Stimulated activated naive B cell treated with anti-CD40 and anti-IgM and Interleukin-4, amounts not matched to agents 10 μg/mL and 1 μg/mL and 100 μg/mL, for 72 hours (primary cell): ENCODE results near the gene CD28.
"Not testable (repeated sequence)": the region's sequence is repeated elsewhere in the genome, so short reads cannot be mapped to it uniquely, and the experiment has no call there.

Experiments used
- ATAC-seq, 2 donors: fragments of 150-1000 bp; cut with Tn5 transposase; replicated peaks; 2 replicates each; pipeline ENCODE4 v1.10.0; 2021; ENCODE audit warnings: moderate library complexity in 1 of 2
- DNase-seq: peaks from one replicate; pipeline ENCODE4 v3.0.0; 2021
- H3K27ac Mint-ChIP-seq: one replicate; pipeline ENCODE4 v1.8.0; 2022; ENCODE audit warnings: mild to moderate bottlenecking, mixed read lengths
- H3K27me3 Mint-ChIP-seq, 2 donors: one replicate each; pipeline ENCODE4 v1.8.0; 2022; ENCODE audit warnings: mixed read lengths in 2 of 2
- H3K36me3 Mint-ChIP-seq, 2 donors: one replicate each; pipeline ENCODE4 v1.8.0; 2022; ENCODE audit warnings: mixed read lengths in 2 of 2, mild to moderate bottlenecking in 1 of 2
- H3K4me1 Mint-ChIP-seq, 2 donors: one replicate each; pipeline ENCODE4 v1.8.0; 2022; ENCODE audit warnings: mixed read lengths in 2 of 2, mild to moderate bottlenecking in 1 of 2
- H3K4me3 Mint-ChIP-seq, 2 donors: one replicate each; pipeline ENCODE4 v1.8.0; 2022; ENCODE audit warnings: mild to moderate bottlenecking in 2 of 2, mixed read lengths in 2 of 2, moderate library complexity in 1 of 2
- H3K9me3 Mint-ChIP-seq, 2 donors: one replicate each; pipeline ENCODE4 v1.8.0; 2022; ENCODE audit warnings: mixed read lengths in 2 of 2, mild to moderate bottlenecking in 1 of 2

The CD28 gene

GRCh38 chr2:203692031-203692710 is 14.3 kb upstream of the CD28 start:
- Mint-ChIP-seq H3K9me3 (no peaks in the 10 kb centered on the region), H3K4me3 (no peak overlapping the region), H3K27me3 (peaks cover 60 to 66% of the 10 kb centered on the region in 2 donors), H3K27ac (no peak overlapping the region), H3K36me3 (no peaks in the 10 kb centered on the region), H3K4me1 (peaks cover 11 to 35% of the 10 kb centered on the region in 2 donors)
- DNase-seq = no peak
- ATAC-seq = no peak

GRCh38 chr2:203693242-203693879 is 13.1 kb upstream of the CD28 start:
- ATAC-seq (no peak), DNase-seq (no peak)
- H3K9me3 Mint-ChIP-seq = no peaks in the 10 kb centered on the region
- no peak overlapping the region for H3K27ac Mint-ChIP-seq
- H3K4me3 Mint-ChIP-seq = no peak overlapping the region
- H3K27me3 Mint-ChIP-seq = peaks cover 66 to 72% of the 10 kb centered on the region in 2 donors
- H3K4me1 Mint-ChIP-seq = peaks cover 9 to 27% of the 10 kb centered on the region in 2 donors
- H3K36me3 Mint-ChIP-seq = no peaks in the 10 kb centered on the region

DNA sequence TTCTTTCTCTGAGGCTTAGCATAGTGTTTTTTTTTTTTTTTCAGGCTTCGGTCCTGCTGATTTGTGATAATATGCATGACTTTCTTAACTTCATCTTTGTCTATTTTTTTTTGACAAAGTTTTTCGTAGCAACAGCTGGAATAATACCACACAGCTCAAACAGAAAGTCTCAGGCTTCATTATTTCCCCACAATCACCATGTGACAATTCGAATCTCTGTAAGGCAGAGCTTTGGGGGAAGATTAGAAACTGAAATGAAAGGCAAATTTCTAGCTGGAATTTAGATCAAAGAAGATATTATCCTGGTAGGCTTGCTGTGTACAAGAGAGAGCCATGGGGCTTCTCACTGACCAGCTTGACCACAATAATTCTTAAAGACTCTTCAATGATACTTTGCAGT is 12.2 kb upstream of the CD28 start:
- H3K9me3 Mint-ChIP-seq = no peaks in the 10 kb centered on the region
- ATAC-seq (no peak), DNase-seq (no peak)
- H3K27ac Mint-ChIP-seq = no peak overlapping the region
- no peaks in the 10 kb centered on the region for H3K36me3 Mint-ChIP-seq
- H3K4me1 Mint-ChIP-seq = peaks cover 6 to 19% of the 10 kb centered on the region in 2 donors
- H3K27me3 Mint-ChIP-seq = peaks cover 73 to 80% of the 10 kb centered on the region in 2 donors
- no peak overlapping the region for H3K4me3 Mint-ChIP-seq

DNA sequence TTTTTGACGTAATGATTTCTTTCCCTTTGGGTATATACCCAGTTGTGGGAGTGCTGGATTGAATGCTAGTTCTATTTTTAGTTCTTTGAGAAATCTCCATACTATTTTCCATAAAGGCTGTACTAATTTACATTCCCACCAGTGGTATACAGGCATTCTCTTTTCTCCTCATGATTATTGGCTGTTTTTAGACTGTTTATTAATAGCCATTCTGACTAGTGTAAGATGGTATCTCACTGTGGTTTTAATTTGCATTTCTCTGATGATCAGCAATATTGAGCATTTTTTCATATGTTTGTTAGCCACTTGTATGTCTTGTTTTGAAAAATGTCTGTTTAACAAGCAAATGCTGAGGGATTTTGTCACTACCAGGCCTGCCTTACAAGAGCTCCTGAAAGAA is 9.2 kb upstream of the CD28 start:
- ATAC-seq (no peak), DNase-seq (no peak)
- Mint-ChIP-seq H3K9me3 (peaks cover 0 to under 1% of the 10 kb centered on the region in 2 donors), H3K27me3 (peaks cover 65 to 72% of the 10 kb centered on the region in 2 donors), H3K4me1 (no peaks in the 10 kb centered on the region), H3K4me3 (no peak overlapping the region), H3K36me3 (no peaks in the 10 kb centered on the region), H3K27ac (no peak overlapping the region)

- H3K36me3 Mint-ChIP-seq, ATAC-seq, H3K27ac Mint-ChIP-seq, H3K4me3 Mint-ChIP-seq, H3K4me1 Mint-ChIP-seq, H3K9me3 Mint-ChIP-seq, DNase-seq: not testable (repeated sequence)
- H3K27me3 Mint-ChIP-seq = peaks cover 68 to 77% of the 10 kb centered on the region in 2 donors
Observed at GRCh38 chr2:203697763-203698162, 8.7 kb upstream of the CD28 start.

GRCh38 chr2:203698410-203698809 is 8.0 kb upstream of the CD28 start:
- not testable (repeated sequence) for H3K4me1 Mint-ChIP-seq, H3K9me3 Mint-ChIP-seq, H3K4me3 Mint-ChIP-seq, H3K27ac Mint-ChIP-seq, DNase-seq, ATAC-seq, H3K36me3 Mint-ChIP-seq
- peaks cover 70 to 78% of the 10 kb centered on the region in 2 donors for H3K27me3 Mint-ChIP-seq

GRCh38 chr2:203704430-203704829 is 2.0 kb upstream of the CD28 start:
- H3K27me3 Mint-ChIP-seq = peaks cover 37 to 38% of the 10 kb centered on the region in 2 donors
- H3K36me3 Mint-ChIP-seq = peaks cover 0 to 5% of the 10 kb centered on the region in 2 donors
- peaks cover 6 to 14% of the 10 kb centered on the region in 2 donors for H3K9me3 Mint-ChIP-seq
- no peak for DNase-seq
- no peak overlapping the region for H3K4me3 Mint-ChIP-seq
- H3K27ac Mint-ChIP-seq = no peak overlapping the region
- ATAC-seq = no peak
- H3K4me1 Mint-ChIP-seq = peaks cover 17 to 29% of the 10 kb centered on the region in 2 donors

DNA sequence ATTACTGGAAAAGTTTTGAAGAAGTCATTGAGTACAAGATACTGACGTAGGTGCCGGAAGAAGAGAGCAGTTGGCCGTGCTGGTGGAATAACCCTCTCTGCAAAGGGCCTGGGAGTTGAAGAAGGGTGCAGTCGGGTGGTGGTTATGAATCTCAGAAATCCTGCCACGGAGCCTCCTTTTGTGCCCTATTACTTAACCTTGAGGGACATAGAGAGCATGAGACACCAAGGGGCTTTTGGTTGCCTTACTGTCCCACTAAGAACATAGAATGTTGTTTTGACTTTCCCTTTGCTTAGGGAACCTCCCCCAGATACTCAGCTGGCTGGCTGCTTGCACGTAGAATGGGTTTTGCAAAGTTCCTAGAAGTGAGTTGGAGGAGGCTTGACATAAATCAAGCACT is 1.3 kb upstream of the CD28 start:
- Mint-ChIP-seq H3K27ac (no peak overlapping the region), H3K36me3 (peaks cover 0 to 5% of the 10 kb centered on the region in 2 donors), H3K27me3 (peaks cover 31% of the 10 kb centered on the region in 2 donors), H3K4me3 (no peak overlapping the region), H3K9me3 (peaks cover 6 to 14% of the 10 kb centered on the region in 2 donors), H3K4me1 (peaks cover 17 to 29% of the 10 kb centered on the region in 2 donors)
- no peak for DNase-seq
- ATAC-seq = peak in 1 of 2 donors; percentile 20

GRCh38 chr2:203707530-203707929 is 1.1 kb downstream of the CD28 start:
- Mint-ChIP-seq H3K4me3 (no peak overlapping the region), H3K36me3 (peaks cover 0 to 5% of the 10 kb centered on the region in 2 donors), H3K27me3 (peaks cover 23 to 27% of the 10 kb centered on the region in 2 donors), H3K4me1 (peaks cover 17 to 29% of the 10 kb centered on the region in 2 donors), H3K9me3 (peaks cover 6 to 11% of the 10 kb centered on the region in 2 donors), H3K27ac (no peak overlapping the region)
- ATAC-seq (no peak), DNase-seq (no peak)

GRCh38 chr2:203708846-203709396 is 2.5 kb downstream of the CD28 start:
- Mint-ChIP-seq H3K9me3 (peaks cover 5 to 6% of the 10 kb centered on the region in 2 donors), H3K4me1 (peaks cover 17 to 28% of the 10 kb centered on the region in 2 donors), H3K4me3 (no peak overlapping the region), H3K36me3 (peaks cover 0 to 5% of the 10 kb centered on the region in 2 donors), H3K27me3 (peaks cover 26 to 28% of the 10 kb centered on the region in 2 donors), H3K27ac (no peak overlapping the region)
- DNase-seq (no peak), ATAC-seq (no peak)

- H3K27me3 Mint-ChIP-seq = peaks cover 21 to 23% of the 10 kb centered on the region in 2 donors
- ATAC-seq (no peak), DNase-seq (no peak)
- H3K4me1 Mint-ChIP-seq = peaks cover 13 to 22% of the 10 kb centered on the region in 2 donors
- H3K36me3 Mint-ChIP-seq = peaks cover 0 to 5% of the 10 kb centered on the region in 2 donors
- no peak overlapping the region for H3K27ac Mint-ChIP-seq
- H3K4me3 Mint-ChIP-seq = no peak overlapping the region
- H3K9me3 Mint-ChIP-seq = peaks cover 5 to 6% of the 10 kb centered on the region in 2 donors
Observed at GRCh38 chr2:203709416-203710040, 3.1 kb downstream of the CD28 start.

GRCh38 chr2:203710226-203710625 is 3.8 kb downstream of the CD28 start:
- H3K36me3 Mint-ChIP-seq = peaks cover 0 to 5% of the 10 kb centered on the region in 2 donors
- ATAC-seq (no peak), DNase-seq (no peak)
- peaks cover 5 to 6% of the 10 kb centered on the region in 2 donors for H3K9me3 Mint-ChIP-seq
- peaks cover 10 to 16% of the 10 kb centered on the region in 2 donors for H3K4me1 Mint-ChIP-seq
- peaks cover 20 to 23% of the 10 kb centered on the region in 2 donors for H3K27me3 Mint-ChIP-seq
- no peak overlapping the region for H3K4me3 Mint-ChIP-seq
- H3K27ac Mint-ChIP-seq = no peak overlapping the region

DNA sequence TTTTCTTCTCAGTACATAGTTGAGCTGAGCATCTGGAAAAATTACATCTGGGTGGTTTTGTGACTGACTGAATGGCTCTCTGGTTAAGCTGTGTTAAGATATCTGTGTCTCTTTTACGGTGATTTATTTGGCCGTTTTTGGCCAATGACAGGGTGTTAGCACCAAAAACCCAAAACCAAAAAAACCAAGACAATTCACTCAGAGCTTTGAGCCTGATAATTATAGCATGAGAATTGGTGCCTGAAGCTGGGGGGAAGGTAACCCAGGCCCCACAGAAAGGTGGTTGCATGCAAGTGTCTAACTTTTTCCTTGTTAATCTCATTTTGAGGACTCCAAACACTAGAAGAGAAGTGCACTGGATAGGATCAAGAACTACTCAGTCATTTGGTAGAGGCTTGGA is 4.5 kb downstream of the CD28 start:
- Mint-ChIP-seq H3K27ac (no peak overlapping the region), H3K36me3 (peaks cover 0 to 4% of the 10 kb centered on the region in 2 donors), H3K27me3 (peaks cover 25 to 27% of the 10 kb centered on the region in 2 donors), H3K9me3 (peaks cover 3 to 4% of the 10 kb centered on the region in 2 donors), H3K4me3 (no peak overlapping the region), H3K4me1 (peaks cover 5 to 8% of the 10 kb centered on the region in 2 donors)
- no peak for ATAC-seq
- no peak for DNase-seq

DNA sequence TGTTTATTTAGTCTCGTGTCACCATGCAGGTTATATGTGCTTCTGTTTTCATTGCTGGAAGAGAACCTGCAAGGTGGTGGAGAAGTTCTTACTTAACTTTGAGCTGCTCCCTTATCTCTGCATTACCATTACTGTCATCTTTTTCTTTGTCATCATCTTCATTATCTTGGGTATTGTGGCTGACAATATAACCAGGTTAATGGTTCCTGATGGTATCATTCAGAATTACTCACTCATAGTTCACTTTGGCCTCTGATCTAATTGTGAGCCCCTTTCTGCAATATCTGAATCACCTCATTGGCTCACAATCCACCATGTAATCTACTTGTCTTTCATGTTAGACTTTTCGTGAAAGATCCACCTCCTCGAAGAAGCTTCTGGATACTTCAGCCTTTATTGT is 5.0 kb downstream of the CD28 start:
- peaks cover under 1 to 4% of the 10 kb centered on the region in 2 donors for H3K4me1 Mint-ChIP-seq
- H3K27me3 Mint-ChIP-seq = peaks cover 25 to 27% of the 10 kb centered on the region in 2 donors
- no peak for ATAC-seq

More for the DNA sequence above, 5.0 kb downstream of the CD28 start:
- H3K4me3 Mint-ChIP-seq = no peak overlapping the region
- no peak overlapping the region for H3K27ac Mint-ChIP-seq
- H3K36me3 Mint-ChIP-seq = no peaks in the 10 kb centered on the region
- H3K9me3 Mint-ChIP-seq = no peaks in the 10 kb centered on the region
- DNase-seq = no peak
